Nephron progenitor cell (in vitro differentiated cells): ENCODE measurements around the gene ACTL8.

Source experiments
- DNase-seq: peaks from one replicate; pipeline ENCODE4 v3.0.0; 2021
- H3K27ac Mint-ChIP-seq: 2 replicates; pipeline ENCODE4 v1.8.0; 2021; ENCODE audit warnings: mild to moderate bottlenecking, moderate library complexity, mixed read lengths
- H3K27me3 Mint-ChIP-seq: 2 replicates; pipeline ENCODE4 v1.8.0; 2021; ENCODE audit warnings: mild to moderate bottlenecking, low read depth, mixed read lengths; ENCODE audit not compliant: poor library complexity
- H3K36me3 Mint-ChIP-seq: 2 replicates; pipeline ENCODE4 v1.8.0; 2021; ENCODE audit warnings: low read depth, mixed read lengths
- H3K4me1 Mint-ChIP-seq: 2 replicates; pipeline ENCODE4 v1.8.0; 2021; ENCODE audit warnings: mixed read lengths
- H3K4me3 Mint-ChIP-seq: 2 replicates; pipeline ENCODE4 v1.8.0; 2021; ENCODE audit warnings: mild to moderate bottlenecking, moderate library complexity, mixed read lengths
- H3K9me3 Mint-ChIP-seq: 2 replicates; pipeline ENCODE4 v1.8.0; 2021; ENCODE audit warnings: mild to moderate bottlenecking, moderate library complexity, mixed read lengths
- CTCF ChIP-seq: fragments of 200-600 bp; sonication (generic); IDR thresholded peaks from 2 replicates; pipeline ENCODE4 v1.5.0; 2021; ENCODE audit warnings: antibody characterized with exemption

Gene ACTL8

GRCh38 chr1:17828991-17829390 is 73.9 kb downstream of the ACTL8 start:
- Mint-ChIP-seq H3K4me1 (no peaks in the 10 kb centered on the region), H3K4me3 (no peak overlapping the region), H3K9me3 (no peaks in the 10 kb centered on the region), H3K27ac (no peak overlapping the region), H3K27me3 (peaks cover 14% of the 10 kb centered on the region), H3K36me3 (no peaks in the 10 kb centered on the region)
- no peak for TF ChIP-seq CTCF
- no peak for DNase-seq

- H3K9me3 Mint-ChIP-seq: no peaks in the 10 kb centered on the region
- no peak for DNase-seq
- no peak overlapping the region for H3K4me3 Mint-ChIP-seq
- no peak for TF ChIP-seq CTCF
- no peaks in the 10 kb centered on the region for H3K36me3 Mint-ChIP-seq
- H3K27me3 Mint-ChIP-seq: peaks cover 19% of the 10 kb centered on the region
- no peak overlapping the region for H3K27ac Mint-ChIP-seq
- H3K4me1 Mint-ChIP-seq: no peaks in the 10 kb centered on the region
Measured at GRCh38 chr1:17829579-17829978, 74.4 kb downstream of the ACTL8 start.

- Mint-ChIP-seq H3K4me3 (no peak overlapping the region), H3K9me3 (no peaks in the 10 kb centered on the region), H3K4me1 (peaks cover under 1% of the 10 kb centered on the region), H3K27me3 (peaks cover 25% of the 10 kb centered on the region), H3K27ac (no peak overlapping the region), H3K36me3 (no peaks in the 10 kb centered on the region)
- no peak for TF ChIP-seq CTCF
- peak; percentile 86 for DNase-seq
Measured at GRCh38 chr1:17831597-17831996, 76.5 kb downstream of the ACTL8 start.

- Mint-ChIP-seq H3K36me3 (no peaks in the 10 kb centered on the region), H3K4me1 (peaks cover 22% of the 10 kb centered on the region), H3K4me3 (no peak overlapping the region), H3K27ac (no peak overlapping the region), H3K27me3 (peaks cover 35% of the 10 kb centered on the region), H3K9me3 (no peaks in the 10 kb centered on the region)
- no peak for TF ChIP-seq CTCF
- no peak for DNase-seq
Measured at GRCh38 chr1:17833661-17834501, 78.7 kb downstream of the ACTL8 start.

- no peak overlapping the region for H3K27ac Mint-ChIP-seq
- peaks cover 22% of the 10 kb centered on the region for H3K4me1 Mint-ChIP-seq
- no peak for DNase-seq
- H3K9me3 Mint-ChIP-seq: no peaks in the 10 kb centered on the region
- no peak for TF ChIP-seq CTCF
- H3K36me3 Mint-ChIP-seq: no peaks in the 10 kb centered on the region
- H3K4me3 Mint-ChIP-seq: no peak overlapping the region
- H3K27me3 Mint-ChIP-seq: peaks cover 39% of the 10 kb centered on the region
Measured at GRCh38 chr1:17834561-17835100, 79.5 kb downstream of the ACTL8 start.
